Measurements from ENCODE around the gene NPFFR2. TPM values are rescaled to one million over a fixed set of nuclear protein-coding genes. Genes with fewer than 3 reads are reported as not detected.

NPFFR2 gene
- total RNA-seq, 4 donors from 2014 or later, result 0.54 TPM; not detected in 2

GRCh38 chr4:72006586-72006985, 25.2 kb upstream of the NPFFR2 start:
- Histone ChIP-seq H3K36me3 (no peaks in the 10 kb centered on the region), H3K4me3 (no peak overlapping the region), H3K27ac (no peak overlapping the region), H3K4me1 (no peaks in the 10 kb centered on the region), H3K27me3 (no peaks in the 10 kb centered on the region), H3K9me3 (no peaks in the 10 kb centered on the region)
- 73 to 75% methylated on average over 2 of the region's 2 CpGs for WGBS, 2 donors (ENCODE audit: low coverage in 1 of 2)
- TF ChIP-seq POLR2AphosphoS5 (IDR thresholded peaks at IDR 0.05) (no peak), CTCF (IDR thresholded peaks at IDR 0.05) (no peak), EP300 (IDR thresholded peaks at IDR 0.05) (no peak), POLR2A (IDR thresholded peaks at IDR 0.05) (no peak)
- ATAC-seq, result no peak

GRCh38 chr4:72011906-72012305, 19.9 kb upstream of the NPFFR2 start:
- H3K4me1 ChIP-seq, result no peaks in the 10 kb centered on the region
- H3K9me3 ChIP-seq, result no peaks in the 10 kb centered on the region
- no peak overlapping the region for H3K27ac ChIP-seq
- no peak for ATAC-seq
- no peaks in the 10 kb centered on the region for H3K27me3 ChIP-seq
- TF ChIP-seq POLR2AphosphoS5 (IDR thresholded peaks at IDR 0.05), result no peak
- TF ChIP-seq POLR2A (IDR thresholded peaks at IDR 0.05), result no peak
- TF ChIP-seq EP300 (IDR thresholded peaks at IDR 0.05), result no peak
- no peak for TF ChIP-seq CTCF (IDR thresholded peaks at IDR 0.05)
- H3K36me3 ChIP-seq, result no peaks in the 10 kb centered on the region
- H3K4me3 ChIP-seq, result no peak overlapping the region

GRCh38 chr4:72016011-72016410, 15.8 kb upstream of the NPFFR2 start:
- TF ChIP-seq CTCF (IDR thresholded peaks at IDR 0.05) (no peak), POLR2A (IDR thresholded peaks at IDR 0.05) (no peak), EP300 (IDR thresholded peaks at IDR 0.05) (no peak), POLR2AphosphoS5 (IDR thresholded peaks at IDR 0.05) (no peak)
- Histone ChIP-seq H3K4me3 (no peak overlapping the region), H3K27me3 (no peaks in the 10 kb centered on the region), H3K4me1 (no peaks in the 10 kb centered on the region), H3K27ac (no peak overlapping the region), H3K36me3 (no peaks in the 10 kb centered on the region), H3K9me3 (no peaks in the 10 kb centered on the region)
- WGBS, 2 donors (ENCODE audit: low coverage in 1 of 2), result 37 to 57% methylated on average over 3 of the region's 3 CpGs
- ATAC-seq, result no peak

GRCh38 chr4:72019688-72020087, 12.1 kb upstream of the NPFFR2 start:
- no peaks in the 10 kb centered on the region for H3K27me3 ChIP-seq
- WGBS, 2 donors (ENCODE audit: low coverage in 1 of 2), result 43 to 55% methylated on average over 2 to 3 of the region's 3 CpGs
- H3K4me3 ChIP-seq, result no peak overlapping the region
- TF ChIP-seq EP300 (IDR thresholded peaks at IDR 0.05) (no peak), POLR2A (IDR thresholded peaks at IDR 0.05) (no peak), POLR2AphosphoS5 (IDR thresholded peaks at IDR 0.05) (no peak), CTCF (IDR thresholded peaks at IDR 0.05) (no peak)
- H3K9me3 ChIP-seq, result no peaks in the 10 kb centered on the region
- no peaks in the 10 kb centered on the region for H3K4me1 ChIP-seq
- no peak for ATAC-seq
- H3K27ac ChIP-seq, result no peak overlapping the region
- no peaks in the 10 kb centered on the region for H3K36me3 ChIP-seq

- no peak for ATAC-seq
- Histone ChIP-seq H3K27ac (no peak overlapping the region), H3K9me3 (no peaks in the 10 kb centered on the region), H3K4me3 (no peak overlapping the region), H3K36me3 (no peaks in the 10 kb centered on the region), H3K27me3 (no peaks in the 10 kb centered on the region), H3K4me1 (no peaks in the 10 kb centered on the region)
- WGBS, 2 donors (ENCODE audit: low coverage in 1 of 2), result 85 to 89% methylated on average over 1 of the region's 1 CpG
- no peak for TF ChIP-seq CTCF (IDR thresholded peaks at IDR 0.05)
- no peak for TF ChIP-seq POLR2A (IDR thresholded peaks at IDR 0.05)
Observed at GRCh38 chr4:72022553-72022952, 9.2 kb upstream of the NPFFR2 start.

All from gastroesophageal sphincter (tissue), 4 donors.